ENCODE data around the gene PDLIM5. TPM values are rescaled to one million over a fixed set of nuclear protein-coding genes. Genes with fewer than 3 reads are reported as not detected.
"Not testable (repeated sequence)": the region's sequence is repeated elsewhere in the genome, so short reads cannot be mapped to it uniquely, and the experiment has no call there.

Gene PDLIM5
- total RNA-seq, 1 donor = 124 TPM

DNA sequence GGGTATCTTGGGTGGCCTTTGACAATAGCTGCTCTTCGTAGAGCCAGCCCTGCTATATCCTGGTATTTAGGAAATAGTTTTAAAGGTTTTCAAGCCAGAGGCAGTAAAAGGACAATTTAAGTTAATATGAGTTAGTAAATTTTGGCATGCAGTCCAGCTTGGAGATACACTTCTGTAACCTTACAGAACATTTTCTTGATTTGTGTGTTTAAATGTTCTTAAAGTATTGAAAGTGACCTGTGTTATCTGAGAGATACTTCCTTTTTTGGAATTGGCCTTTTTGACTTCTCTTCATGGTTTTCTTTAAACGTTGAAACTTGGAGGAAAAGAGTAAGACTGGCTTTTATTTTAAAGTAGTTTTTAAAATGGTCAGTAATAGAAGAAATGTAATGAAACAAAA, 25.5 kb downstream of the PDLIM5 start:
- no peak overlapping the region for H3K4me3 ChIP-seq (ENCODE audit: low read depth, low read length)
- no peak for DNase-seq (ENCODE audit: low read depth)
- TF ChIP-seq, protein P1, sequence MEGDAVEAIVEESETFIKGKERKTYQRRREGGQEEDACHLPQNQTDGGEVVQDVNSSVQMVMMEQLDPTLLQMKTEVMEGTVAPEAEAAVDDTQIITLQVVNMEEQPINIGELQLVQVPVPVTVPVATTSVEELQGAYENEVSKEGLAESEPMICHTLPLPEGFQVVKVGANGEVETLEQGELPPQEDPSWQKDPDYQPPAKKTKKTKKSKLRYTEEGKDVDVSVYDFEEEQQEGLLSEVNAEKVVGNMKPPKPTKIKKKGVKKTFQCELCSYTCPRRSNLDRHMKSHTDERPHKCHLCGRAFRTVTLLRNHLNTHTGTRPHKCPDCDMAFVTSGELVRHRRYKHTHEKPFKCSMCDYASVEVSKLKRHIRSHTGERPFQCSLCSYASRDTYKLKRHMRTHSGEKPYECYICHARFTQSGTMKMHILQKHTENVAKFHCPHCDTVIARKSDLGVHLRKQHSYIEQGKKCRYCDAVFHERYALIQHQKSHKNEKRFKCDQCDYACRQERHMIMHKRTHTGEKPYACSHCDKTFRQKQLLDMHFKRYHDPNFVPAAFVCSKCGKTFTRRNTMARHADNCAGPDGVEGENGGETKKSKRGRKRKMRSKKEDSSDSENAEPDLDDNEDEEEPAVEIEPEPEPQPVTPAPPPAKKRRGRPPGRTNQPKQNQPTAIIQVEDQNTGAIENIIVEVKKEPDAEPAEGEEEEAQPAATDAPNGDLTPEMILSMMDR (IDR thresholded peaks at IDR 0.05; ENCODE audit: insufficient read depth, low read length) = no peak

DNA sequence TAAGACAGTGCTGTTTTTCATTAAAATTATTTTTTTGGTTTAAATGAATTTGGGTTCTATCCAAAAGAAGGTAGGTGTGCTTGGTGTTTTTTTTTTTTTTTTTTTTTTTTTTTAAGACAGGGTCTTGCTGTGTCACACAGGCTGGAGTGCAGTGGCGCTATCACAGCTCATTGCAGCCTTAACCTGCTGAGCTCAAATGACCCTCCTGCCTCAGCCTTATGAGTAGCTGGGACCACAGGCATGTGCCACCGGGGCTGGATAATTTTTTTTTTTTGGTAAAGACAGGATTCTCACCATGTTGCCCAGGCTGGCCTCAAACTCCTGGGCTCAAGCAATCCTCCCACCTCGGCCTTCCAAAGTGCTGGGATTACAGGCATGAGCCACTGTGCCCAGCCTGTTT, 27.1 kb downstream of the PDLIM5 start:
- not testable (repeated sequence) for H3K4me3 ChIP-seq (ENCODE audit: low read depth, low read length); DNase-seq (ENCODE audit: low read depth)

DNA sequence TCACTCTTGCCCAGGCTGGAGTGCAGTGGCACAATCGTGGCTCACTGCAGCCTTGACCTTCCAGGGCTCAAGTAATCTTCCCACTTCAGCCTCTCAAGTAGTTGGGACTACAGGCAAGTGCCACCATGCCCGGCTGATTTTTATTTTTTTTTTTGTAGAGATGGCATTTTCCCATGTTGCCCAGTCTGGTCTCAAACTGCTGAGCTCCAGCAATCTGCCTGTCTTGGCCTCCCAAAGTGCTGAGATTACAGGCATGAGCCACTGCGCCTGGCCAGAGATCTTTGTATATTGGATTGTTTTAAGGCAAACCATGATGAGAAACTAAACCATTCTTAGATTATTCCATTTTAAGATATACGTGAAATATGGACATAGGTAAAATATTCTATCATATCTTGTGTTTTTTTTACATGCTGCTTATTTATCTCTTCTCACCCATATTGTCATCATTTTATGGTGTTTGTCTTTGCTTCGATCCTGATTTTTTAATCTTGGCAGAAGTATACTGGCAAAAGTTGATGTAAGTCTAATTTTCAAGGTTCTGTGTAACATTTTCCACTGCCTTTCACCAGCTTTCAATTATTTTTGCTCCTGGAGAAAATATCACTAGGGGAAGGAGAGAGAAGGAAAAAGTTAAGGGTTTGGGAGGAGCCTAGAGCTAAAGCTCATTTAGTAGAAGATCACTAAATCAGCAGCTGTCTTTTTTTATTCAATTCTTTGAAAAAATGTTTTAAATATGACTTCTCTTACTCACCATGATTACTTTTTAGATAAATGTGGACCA, 27.8 kb downstream of the PDLIM5 start:
- no peak overlapping the region for H3K4me3 ChIP-seq (ENCODE audit: low read depth, low read length)
- DNase-seq (ENCODE audit: low read depth) = no peak
- TF ChIP-seq, protein P1 (IDR thresholded peaks at IDR 0.05; ENCODE audit: insufficient read depth, low read length) = no peak

DNA sequence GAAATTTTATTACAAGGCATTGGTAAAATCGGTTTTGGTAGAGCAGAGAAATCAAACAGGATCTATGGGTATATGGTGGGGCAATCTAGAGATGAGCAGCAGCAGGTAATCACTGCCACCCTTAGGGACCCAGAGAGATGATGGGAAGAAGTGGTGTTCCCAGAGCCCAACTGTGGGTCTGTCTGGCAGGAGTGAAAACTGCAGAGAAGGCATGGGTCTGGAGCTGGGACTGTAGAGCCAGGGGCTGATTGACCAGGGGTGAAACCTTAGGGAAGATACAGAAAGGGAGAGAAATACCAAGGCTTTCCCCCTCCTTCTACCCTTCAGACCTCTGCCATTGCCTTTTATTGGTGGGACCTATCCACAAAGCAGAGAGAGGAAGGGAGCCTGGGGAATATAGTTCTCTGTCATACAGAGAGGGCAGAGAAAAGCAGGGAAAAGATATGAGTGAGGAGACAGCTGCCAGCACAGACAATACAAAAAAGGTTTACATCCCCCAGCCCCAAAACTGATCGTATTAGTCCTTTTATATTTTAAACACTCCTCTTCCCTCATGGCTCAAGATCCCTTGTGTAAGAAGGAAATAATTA, 28.7 kb downstream of the PDLIM5 start:
- TF ChIP-seq, protein P1 (IDR thresholded peaks at IDR 0.05; ENCODE audit: insufficient read depth, low read length) = no peak
- H3K4me3 ChIP-seq (ENCODE audit: low read depth, low read length) = no peak overlapping the region
- no peak for DNase-seq (ENCODE audit: low read depth)

DNA sequence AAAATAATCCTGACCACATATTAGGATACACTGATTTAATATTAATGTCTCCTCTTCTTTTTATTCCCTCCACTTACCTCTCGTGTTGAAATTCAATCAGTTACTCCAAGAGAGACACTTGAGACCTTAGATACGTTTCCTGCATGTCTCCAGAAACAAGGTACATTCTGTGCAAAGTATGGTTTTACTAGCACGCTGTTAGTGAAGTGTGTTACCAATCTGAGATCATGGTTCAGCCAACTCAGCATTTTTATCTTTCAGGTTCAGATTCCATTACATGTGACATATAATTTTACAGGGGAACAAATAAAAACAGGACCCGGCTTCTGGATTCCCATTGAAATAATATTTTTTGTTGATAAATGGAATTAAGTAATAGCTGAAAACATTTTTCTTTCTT, 32.2 kb downstream of the PDLIM5 start:
- no peak for DNase-seq (ENCODE audit: low read depth)
- TF ChIP-seq, protein P1 (IDR thresholded peaks at IDR 0.05; ENCODE audit: insufficient read depth, low read length) = no peak
- no peak overlapping the region for H3K4me3 ChIP-seq (ENCODE audit: low read depth, low read length)

DNA sequence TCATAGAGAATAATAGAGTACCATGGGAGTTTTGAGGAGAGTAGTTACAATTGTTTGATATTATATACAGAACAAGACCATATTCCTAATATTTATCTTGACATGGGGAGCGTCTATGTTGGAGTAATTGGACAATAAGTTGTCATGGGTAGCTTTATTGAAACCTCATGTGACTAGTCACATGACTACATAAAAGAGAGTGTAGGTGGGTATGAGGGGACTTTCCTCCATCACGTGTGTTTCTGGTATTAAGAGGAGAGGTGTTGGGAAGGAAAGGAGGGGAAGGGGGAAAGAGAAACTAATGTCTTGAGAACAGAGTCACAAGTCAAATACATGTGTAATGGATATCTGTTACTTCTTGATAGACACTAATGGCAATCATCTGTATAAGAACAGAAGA, 33.1 kb downstream of the PDLIM5 start:
- H3K4me3 ChIP-seq (ENCODE audit: low read depth, low read length) = no peak overlapping the region
- DNase-seq (ENCODE audit: low read depth) = no peak
- TF ChIP-seq, protein P1 (IDR thresholded peaks at IDR 0.05; ENCODE audit: insufficient read depth, low read length) = no peak

DNA sequence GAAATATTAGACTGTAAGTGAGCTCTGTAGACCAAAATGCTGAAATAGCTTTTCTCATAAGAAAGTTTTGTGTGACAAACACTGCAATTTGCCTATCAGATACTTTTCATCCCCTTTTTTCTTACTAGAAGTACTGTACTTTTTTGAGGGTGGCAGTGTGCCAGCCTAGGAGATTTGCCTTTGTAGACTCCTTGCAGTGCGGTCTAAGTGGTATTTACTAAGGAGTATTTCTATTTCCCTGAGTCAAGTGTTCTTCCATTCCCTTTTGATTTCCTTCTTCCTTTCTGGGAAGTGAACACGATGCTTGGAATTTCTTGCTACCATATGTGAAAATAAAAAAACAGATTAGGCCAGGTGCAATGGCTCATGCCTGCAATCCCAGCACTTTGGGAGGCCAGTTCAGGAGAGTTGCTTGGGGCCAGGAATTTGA, 34.6 kb downstream of the PDLIM5 start:
- H3K4me3 ChIP-seq (ENCODE audit: low read depth, low read length) = no peak overlapping the region
- no peak for DNase-seq (ENCODE audit: low read depth)
- TF ChIP-seq, protein P1 (IDR thresholded peaks at IDR 0.05; ENCODE audit: insufficient read depth, low read length) = no peak
